Stimulated activated CD4-positive, alpha-beta T cell treated with anti-CD3 and anti-CD28 coated beads, Interleukin-2, amount 100 ng/mL, for 4 hours (primary cell): Measurements from ENCODE around the gene RHOV.

Source experiments
- DNase-seq: peaks from one replicate; pipeline ENCODE4 v3.0.0-alpha.2; 2020; ENCODE audit warnings: low read depth

The RHOV gene, protein sequence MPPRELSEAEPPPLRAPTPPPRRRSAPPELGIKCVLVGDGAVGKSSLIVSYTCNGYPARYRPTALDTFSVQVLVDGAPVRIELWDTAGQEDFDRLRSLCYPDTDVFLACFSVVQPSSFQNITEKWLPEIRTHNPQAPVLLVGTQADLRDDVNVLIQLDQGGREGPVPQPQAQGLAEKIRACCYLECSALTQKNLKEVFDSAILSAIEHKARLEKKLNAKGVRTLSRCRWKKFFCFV

DNA sequence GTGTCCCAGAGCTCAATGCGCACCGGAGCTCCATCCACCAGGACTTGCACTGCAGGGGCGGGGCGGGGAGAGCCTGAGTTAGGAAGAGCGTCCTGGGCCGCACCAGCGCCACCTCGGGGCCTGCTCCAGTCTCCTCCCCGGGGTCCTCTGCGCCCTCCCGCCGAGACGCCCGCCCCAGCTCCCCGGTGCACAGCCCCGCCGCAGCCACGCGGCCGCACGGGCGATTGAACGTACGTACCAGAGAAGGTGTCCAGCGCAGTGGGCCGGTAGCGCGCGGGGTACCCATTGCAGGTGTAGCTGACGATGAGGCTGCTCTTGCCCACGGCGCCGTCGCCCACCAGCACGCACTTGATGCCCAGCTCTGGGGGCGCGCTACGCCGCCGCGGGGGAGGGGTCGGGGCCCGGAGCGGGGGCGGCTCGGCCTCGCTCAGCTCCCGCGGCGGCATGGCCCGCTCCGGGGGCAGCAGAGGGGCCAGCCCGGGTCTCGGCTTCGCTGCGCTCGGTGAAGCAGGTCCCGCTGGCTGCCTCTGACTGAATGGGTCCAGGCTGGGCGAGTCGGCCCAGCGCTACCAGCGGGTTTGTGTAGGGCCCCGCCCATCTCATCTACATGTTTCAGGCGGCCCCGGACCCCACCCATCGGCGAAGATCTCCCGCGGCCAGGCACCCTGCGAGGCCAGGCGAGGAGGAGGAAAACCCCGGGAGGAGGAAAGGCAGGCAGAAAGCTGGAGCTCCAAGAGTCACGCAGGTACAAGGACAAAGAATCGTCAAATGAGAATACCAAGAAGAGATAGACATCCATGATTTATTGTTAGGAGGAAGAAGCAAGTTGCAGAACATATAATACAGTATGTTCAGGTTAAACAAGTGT lies at the start of gene RHOV:
TSS of gene RHOV (minus strand) at position 541 of the 868 bp plus-strand sequence. CDS start at position 446, 95 bp downstream.
- DNase-seq: peak; percentile 35

DNA sequence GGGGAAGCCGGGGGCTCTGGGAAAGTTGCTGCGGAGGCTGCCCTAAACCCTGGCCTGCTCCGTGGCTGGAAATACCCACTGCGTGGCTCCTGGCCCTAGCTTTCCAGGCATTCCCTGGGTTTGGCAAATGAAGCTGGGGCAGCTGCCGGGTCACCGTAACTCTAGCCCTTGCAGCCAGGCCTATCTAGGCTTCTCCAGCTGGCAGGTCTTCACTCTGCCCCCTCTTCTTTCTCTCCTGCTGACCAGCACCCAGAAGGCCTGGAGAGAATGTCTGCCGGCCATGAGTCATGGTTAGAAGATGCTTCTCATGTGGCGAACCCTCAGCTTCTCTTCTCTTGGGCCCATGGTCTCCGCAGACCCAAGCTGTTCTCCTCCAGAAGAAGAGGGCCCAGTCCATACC lies 49.5 kb upstream of the RHOV start:
- no peak for DNase-seq

DNA sequence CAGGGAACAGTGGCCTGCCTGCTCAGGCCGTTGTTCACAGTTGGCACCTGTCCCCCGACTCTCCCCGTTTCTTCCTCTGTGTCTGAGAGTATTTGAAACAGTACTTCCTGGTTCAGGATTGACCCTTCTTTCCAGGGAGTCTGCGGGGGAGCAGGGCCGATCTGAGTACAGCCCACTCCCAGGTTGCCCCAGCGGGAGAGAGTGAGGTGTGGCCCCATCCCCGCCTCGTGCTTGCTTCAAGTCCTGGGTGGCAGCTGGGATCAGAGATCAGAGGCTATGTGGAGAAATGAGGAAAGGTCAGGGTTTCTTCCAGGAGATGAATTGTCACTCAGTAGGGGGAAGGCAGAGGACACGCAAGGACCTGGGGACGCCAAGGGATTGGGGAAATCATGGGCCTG lies 48.6 kb upstream of the RHOV start:
- no peak for DNase-seq

DNA sequence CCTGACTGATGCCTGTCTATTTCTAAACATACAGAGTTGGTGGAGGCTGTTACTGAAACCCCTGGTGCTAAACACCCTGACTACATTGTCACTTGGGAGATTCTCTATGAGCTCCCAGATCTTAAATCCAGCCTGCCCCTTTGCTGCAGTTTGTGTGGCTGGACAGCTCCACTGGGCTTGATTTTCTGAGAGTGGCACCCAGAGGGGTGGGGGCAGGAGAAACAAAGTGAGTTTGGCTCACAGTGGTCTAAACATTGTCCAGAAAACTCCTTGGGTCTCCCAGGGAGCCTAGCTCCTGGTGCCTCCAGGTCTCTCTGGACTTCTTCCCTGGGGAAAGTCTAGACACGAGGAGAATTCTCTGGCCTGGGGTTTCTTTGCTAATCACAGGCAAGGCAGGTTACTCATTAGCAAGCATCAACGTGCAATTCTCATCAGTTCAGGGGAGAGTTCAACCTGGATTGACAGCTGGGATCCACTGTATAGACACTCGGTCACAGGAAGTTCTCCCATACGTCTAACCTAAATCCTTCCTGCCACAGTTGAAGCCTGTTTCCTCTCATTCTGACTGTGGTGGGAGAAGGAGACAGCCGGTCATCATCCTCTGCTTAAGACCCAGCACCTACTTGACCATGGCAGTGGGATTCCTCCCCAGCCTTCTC lies 48.0 kb upstream of the RHOV start:
- DNase-seq: no peak

DNA sequence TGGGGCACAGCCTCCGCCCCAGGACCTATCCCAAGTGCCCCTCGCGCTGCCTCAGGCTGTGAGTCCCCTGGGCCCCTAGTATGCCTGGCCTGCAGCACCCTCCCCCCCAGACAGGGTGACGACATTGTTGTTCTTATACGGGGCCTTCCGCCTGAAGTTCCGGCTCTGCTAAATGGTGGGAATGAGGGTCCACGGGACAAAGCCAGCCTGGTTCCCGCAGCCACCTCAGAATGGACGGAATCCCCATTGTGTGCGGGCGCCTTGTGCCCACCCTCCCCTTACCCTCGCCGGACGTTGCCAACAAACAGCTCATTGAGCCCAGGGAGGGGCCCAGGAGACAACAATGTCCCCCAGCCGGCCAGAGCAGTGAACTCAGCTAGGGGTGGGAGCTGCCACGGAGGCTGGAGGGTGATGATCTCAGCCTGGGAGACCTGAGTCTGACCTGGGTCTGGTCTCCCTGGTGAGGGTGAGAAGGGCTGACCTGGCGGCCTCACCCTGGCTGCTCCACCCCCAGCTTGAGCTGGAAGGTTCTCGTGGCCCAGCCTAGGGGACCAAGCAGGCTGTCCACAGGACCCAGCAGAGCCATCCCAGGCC lies 44.9 kb upstream of the RHOV start:
- no peak for DNase-seq

DNA sequence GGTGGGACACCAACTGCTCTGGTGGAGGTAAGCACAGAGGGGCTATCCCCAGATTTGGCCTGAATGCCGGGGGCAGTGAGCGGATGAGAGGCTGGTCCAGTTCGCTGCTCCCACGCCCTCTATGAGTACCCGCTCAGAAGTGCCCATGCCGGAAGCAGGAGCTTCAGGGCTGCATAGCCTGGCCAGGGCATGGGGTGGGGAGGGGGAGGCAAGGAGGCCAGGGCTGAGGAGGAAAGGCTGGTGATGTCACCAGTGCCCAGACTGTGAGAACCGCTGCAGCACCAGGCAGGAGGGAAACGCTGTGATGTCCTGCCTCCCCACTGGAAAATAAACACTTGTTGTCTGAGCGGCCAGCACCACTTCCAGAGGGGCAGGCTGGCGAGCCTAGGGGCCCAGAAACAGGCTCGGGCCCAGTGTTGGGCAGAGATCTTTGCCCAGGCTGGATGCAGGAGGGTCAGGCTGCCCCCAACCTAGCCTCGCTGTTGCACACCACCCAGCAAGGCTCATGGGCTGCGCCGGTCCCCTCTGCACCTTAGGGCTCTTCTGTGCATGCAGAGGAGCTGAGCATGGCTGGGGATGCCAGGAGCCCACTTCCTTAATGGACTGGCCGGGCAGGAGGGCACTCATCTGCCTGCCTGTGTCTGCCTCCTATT lies 44.2 kb upstream of the RHOV start:
- no peak for DNase-seq

DNA sequence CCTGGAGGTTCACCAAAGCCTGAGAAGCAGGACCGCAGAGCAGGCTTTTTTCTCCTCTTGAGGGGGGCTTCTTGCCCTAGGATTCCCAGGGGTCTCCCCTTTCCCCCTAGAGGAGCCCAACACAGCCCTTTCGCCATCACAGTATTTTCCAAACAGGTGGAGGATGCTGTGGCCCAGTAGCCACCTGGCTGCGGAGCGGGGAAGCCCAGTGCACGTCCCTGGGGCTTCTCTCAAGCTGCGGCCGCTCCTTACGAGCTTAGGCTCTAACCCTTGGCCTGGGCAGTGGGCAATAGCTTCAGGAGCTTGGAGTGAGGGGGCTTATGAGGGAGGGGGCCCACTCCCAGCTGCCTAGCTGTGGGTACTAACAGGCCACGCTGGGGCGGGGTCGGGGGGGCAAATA lies 43.6 kb upstream of the RHOV start:
- DNase-seq: no peak

DNA sequence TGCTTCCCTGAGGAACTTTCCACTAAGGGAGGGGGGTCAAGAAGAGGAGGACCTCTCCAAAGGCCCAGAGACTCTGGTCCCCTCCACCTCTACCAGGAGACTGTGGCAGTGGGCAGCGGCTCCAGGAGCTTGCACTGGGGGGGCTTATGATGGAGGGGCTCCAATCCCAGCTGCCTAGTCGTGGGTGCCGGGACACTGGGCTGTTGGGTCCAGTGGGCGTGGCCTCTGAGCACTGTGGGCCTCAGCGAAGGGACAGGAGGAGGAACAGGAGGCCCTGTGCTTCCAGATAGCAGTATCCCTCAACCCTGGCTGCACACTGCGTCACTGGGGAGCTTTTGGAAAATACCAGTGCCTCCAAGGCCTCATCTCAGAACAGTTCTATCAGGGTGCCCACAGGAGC lies 41.6 kb upstream of the RHOV start:
- no peak for DNase-seq

DNA sequence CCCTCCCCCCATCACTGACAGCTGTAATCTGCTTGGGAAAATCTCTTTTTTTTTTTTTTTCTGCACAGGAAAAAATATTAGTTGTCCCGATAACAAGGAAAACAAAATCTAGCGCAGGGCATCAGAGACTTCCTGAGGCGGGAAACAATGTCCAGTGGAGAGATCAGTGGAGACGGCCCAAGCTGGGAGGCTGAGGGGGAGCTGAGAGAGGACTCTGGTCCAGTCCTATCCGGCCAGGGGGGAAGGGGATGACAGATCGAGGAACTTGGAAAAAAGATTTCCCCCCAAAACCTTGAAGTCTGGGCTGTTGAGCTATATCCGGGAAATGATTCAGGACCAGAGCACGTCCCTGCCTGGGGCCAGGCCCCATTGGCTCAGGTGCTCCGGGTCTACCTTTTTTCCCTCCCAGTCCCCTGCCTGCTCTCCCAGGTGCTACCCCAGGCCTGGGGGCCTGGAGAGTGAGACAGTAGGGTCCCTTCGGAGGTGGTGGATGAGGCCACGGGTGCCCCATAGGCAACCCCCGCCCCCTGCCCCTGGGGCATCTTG lies 41.2 kb upstream of the RHOV start:
- no peak for DNase-seq

DNA sequence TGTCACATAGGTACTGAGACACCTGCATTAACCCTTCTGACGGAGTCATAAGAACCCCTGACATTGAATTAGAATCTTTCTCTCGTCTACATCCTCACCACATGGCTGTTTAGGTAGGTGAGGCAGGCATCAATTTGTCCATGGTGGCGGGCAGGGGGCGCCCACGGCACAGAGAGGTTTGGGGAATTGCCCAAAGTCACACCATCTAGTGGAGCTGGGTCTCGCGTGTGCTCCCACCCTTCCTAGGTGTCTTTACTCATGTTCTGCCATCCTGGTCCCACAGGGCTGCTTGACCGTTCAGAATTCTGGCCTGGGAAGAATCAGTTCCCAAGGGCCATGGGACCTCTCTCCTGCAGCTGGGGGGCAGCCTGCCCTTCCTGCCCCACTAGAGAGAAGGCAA lies 40.5 kb upstream of the RHOV start:
- DNase-seq: no peak

DNA sequence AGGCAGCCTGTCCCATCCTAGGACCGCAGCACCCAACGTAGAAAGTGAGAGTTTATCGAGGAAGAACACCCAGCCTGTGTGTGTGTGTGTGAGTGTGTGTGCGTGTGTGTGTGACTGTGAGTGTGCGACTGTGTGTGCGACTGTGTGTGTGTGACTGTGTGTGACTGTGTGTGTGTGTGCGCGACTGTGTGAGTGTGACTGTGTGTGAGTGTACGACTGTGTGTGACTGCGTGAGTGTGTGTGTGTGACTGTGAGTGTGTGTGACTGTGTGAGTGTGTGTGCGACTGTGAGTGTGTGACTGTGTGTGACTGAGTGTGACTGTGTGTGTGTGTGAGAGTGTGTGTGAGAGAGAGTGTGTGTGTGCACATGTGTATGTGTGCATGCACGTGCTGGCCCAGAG lies 40.0 kb upstream of the RHOV start:
- no peak for DNase-seq

DNA sequence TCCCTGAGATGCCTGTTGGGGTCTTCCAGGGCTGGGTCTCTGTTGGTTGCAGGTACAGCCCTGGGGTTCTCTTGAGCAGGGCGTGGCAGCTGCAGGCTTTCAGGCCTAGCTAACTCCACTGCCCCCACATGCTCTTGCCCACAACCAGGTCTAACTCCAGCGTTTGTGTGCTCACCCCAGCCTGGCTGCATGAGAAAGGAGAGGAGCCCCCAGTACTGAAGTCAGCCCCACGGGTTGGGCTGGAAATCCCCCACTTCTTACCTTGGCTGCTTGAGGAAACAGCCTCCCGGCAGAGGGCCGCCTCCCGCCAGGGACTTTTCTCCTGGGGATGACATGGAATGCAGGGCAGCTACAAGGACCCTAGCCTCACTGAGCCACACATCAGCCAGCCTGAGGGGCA lies 38.4 kb upstream of the RHOV start:
- DNase-seq: no peak

DNA sequence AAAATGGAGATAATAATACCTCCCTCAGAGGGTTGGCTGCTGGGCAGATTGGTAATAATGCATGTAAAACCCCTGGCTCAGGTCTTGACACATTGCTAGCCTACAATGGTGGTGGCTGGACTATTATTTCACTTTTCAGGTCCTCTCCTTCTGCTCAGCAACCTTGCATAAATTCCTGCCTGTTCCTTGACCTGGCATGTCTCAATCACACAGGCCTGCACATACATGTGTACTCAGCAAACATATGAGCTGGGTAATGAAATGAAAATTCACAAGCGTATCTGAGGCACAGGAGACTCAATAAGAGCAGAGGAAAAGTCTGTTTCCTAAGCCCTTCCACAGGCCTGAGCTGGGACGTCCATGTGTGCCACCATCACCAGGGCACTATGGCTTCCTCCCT lies 37.7 kb upstream of the RHOV start:
- DNase-seq: no peak

DNA sequence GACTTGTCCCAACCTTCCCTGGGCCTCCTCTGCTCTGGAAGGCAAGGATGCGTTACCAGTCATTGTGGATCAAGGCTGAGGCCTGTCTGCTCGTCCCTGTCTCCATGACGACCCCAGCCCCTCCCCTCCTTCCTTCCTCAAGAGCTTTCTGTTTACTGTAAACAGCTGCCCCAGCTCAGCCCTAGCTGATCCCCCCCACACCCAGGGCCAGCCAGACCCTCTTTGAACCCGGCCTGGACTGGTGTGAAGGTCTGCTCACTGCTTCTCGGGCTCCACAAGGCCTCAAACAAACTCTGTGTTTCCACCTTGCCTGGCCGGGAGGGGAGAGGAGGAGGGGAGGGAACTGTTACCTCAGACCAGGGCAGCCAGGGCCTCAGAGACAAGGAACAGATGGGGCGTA lies 37.1 kb upstream of the RHOV start:
- no peak for DNase-seq

DNA sequence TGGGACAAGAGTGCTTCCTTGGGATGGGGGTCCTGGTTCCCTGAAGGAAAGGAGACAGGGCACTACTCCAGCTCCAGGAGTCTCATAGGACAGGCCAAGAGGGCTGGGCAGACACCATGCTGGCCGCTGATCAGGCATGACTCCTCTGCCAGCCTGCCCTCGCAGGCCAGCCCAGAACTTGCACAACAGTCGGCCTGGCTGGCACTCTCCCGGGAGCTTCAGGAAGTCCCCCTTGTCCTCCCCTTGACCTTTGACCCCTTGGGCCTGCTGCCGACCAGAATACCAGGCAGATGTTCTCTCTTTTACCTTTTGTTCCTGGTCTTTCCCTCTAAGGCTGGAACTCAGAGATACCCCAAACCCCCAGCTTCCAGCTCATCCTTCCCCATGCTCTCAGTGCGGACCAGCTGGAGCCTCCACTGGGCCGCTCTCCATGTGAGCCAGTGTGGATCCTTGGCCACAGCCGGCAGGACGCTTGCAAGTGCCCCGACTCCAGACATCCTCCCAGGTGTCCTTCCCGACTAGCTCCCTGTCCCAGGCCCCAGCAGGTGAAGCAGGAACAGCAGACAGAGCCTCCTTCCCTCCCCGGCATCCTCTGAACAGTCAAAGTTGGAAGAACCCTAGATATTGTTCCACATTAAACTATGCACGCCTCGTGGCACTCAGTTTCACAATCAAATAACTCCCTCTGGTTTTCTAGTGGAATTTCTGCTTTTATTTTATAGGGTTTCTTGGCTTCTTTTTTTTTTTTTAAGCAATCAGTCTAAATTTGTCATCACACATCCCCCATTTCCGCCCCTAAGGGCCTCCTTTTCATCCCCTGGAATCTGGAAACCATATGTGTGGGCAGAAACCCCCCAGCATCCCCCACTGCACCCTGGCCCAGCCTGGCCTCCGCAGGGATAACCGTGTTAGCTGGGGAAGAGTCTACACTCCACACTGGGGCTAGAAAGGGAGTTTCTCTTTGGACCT lies 35.9 kb upstream of the RHOV start:
- no peak for DNase-seq

DNA sequence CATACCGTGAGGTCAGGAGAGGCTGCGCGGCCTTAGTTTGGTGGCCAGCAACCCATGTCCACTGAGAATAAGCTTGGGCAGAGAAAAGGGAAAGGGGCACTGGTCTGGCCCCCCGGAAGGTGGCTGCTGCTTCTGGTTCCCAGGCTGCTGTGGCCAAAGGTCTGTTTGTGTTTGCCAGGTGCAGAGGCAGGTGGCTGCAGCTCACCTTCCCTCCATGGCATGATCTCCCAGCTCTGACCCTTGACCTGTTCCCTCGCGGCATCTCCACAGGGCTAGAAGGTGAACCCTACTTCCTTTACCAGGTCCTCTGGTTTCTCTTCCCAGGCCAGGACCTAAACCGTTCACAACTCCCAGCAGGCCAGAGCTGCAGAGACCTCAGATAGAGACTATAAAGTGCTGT lies 34.1 kb upstream of the RHOV start:
- DNase-seq: no peak

DNA sequence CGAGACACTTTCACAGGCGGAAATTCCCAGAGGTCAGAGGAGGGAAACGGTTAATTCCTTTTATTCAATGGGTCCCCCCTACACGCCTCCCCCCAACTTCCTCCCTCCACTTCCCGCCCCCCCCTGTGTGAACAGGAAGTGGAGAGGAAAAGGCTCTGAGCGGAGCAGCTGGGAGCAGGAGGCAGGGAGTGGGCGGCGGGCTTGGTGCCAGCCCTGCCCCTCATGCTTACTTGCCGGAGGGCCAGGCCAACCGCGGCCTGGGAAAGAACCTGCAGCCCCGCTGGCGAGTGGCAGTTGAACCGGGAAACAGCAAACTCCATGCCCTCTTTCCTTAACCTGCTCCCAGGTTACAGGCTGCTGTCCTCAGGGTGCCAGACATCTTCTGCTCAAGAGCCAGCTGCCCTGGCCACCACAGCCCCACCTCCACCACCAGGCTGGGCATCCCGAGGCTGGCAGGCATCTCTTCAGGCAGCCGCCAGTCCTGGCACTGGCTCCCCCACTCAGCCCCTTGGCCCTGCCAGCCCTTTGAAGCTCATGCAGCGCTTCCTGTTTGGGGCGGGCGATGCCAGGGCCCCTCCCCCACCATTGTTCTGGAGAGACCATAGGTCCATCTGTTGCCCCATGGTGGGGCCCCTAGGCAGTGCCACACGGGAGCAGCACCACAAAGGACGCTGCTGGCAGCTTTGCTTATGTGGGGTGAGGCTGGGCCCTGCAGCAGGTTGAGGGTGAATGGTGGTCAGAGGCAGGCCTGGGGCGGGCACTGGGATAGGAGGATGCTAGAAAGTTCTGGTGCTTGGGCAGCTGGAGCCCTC lies 33.2 kb upstream of the RHOV start:
- DNase-seq: no peak

DNA sequence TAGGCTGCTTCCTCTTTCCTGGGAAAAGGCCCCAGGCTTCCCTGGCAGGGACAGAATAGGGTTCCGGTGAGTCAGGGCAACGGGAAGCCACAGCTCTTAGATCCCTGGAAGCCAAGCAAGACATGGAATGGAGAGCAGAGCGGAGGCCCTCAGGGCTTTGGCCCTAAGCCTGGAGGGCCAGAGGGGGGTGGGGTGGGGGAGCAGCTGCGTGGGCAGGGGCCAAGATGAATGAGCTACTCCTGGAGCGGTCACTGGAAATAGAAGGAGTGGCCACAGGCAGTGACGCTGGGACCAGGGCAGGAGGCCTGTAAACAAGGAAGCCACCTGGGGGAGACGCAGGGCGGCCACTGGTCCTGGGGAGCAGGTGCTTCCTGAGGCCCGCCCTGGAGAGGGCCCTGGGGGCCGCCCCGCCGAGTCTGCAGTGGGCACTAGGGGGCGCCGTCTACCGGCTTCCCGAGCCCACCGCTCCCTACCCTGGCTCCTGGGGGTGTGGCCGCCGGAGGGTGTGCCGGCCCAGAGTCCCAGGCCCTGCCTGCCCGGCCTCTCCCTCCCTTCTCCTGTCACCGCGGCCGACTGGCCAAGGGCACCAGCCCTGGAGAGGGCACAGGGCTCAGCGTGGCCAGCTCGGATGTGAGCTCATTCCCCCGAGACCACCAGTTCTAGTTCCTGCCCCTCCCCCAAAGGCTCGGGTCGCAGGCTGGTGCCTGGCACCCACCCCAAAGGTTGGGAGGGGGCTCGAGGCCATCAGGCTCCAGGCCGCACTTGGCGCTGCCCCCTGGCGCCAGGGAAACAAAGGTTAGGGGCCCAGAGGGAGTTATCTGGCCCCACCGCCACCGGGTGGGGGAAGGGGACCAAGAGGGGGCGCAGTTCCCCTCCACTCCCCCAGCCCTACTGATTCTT lies 32.3 kb upstream of the RHOV start:
- peak; percentile 57 for DNase-seq
